GM21717 (cell line): ENCODE results near the gene GALNT3.

ENCODE experiments used
- ATAC-seq: cut with Tn5 transposase; IDR thresholded peaks from one replicate; pipeline ENCODE4 v1.9.1; 2021; ENCODE audit warnings: mild to moderate bottlenecking, moderate library complexity; ENCODE audit not compliant: unreplicated experiment

Gene GALNT3

GRCh38 chr2:165793779-165794535, at the start of gene GALNT3:
Gene GALNT3, minus strand, starts transcription at chr2:165794247. Its CDS starts 23,547 bp downstream, at chr2:165770700.
- peak; percentile 50 for ATAC-seq

DNA sequence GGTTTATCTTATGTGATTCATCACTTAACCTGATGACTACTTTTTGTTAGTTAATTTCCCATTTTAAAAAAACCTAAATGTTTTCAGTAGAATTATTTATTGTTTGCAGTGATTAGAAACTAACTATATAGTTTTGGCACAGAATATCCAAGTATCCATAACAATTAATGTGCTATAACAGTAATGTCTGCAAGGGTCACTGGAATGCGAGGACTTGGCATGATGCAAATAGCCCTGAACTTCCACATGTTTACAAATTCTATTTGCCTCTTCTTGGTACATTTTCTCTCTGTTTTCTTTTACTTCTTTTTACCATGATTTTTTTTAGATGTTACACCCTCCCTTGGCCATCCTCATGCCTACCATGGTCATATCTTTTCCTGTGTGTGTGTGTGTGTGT, 49.3 kb upstream of the GALNT3 start:
- ATAC-seq = no peak

GRCh38 chr2:165840333-165840958, 46.4 kb upstream of the GALNT3 start:
- ATAC-seq = no peak

DNA sequence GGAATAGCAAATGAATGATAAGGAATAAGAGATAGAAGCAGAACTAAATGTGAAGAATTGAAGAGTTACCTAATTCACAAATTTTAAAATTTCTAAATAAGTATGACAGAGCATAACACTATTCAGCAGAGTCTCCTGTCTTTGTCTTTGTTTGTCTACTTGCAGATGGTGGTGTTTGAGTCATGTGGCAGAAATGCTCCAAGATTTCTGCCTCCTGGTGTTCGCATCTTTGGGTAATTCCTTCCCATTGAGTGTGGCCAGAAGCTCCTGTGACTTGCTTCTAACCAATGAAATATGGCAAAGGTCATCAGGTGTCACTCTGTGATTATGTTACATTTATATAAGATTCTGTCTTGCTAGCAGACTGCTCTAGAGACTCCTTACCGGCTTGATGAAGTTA, 45.6 kb upstream of the GALNT3 start:
- no peak for ATAC-seq

GRCh38 chr2:165837122-165837521, 43.1 kb upstream of the GALNT3 start:
- ATAC-seq = no peak

GRCh38 chr2:165835363-165835762, 41.3 kb upstream of the GALNT3 start:
- no peak for ATAC-seq

DNA sequence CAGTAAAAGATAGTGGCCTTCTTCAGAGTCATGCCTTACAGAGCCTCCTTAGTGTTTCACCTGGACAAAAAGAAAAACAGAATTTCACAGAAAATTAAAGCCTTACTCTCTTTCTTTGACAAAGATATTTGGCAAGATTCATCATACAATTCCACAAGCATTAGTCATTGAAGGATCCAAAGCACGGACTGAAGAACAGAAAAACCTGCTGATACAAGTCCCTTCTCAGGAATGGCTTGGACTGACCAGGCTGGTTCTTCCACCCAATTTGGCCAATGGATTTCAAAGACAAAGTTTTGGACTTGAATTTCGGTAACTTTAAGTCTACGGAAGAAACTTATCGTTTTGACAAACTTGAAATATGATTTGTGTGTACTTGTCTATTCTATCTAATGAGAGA, 39.1 kb upstream of the GALNT3 start:
- no peak for ATAC-seq

DNA sequence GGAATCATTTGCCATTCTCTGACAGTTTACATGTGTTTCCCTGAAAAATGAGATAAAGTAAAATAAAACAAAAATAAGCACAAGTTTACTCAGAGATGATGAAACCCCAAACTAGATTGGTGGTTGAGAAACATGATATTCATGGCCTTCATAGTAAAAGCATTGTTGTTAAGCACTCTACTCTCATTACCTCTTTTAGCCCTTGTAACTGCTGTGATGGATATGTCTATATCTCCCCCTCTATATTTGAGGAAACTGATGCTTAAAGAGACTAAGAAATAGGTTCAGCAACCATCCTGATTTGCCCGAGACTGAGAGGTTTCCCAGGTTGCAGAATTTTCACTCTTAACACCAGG, 33.9 kb upstream of the GALNT3 start:
- peak; percentile 35 for ATAC-seq

DNA sequence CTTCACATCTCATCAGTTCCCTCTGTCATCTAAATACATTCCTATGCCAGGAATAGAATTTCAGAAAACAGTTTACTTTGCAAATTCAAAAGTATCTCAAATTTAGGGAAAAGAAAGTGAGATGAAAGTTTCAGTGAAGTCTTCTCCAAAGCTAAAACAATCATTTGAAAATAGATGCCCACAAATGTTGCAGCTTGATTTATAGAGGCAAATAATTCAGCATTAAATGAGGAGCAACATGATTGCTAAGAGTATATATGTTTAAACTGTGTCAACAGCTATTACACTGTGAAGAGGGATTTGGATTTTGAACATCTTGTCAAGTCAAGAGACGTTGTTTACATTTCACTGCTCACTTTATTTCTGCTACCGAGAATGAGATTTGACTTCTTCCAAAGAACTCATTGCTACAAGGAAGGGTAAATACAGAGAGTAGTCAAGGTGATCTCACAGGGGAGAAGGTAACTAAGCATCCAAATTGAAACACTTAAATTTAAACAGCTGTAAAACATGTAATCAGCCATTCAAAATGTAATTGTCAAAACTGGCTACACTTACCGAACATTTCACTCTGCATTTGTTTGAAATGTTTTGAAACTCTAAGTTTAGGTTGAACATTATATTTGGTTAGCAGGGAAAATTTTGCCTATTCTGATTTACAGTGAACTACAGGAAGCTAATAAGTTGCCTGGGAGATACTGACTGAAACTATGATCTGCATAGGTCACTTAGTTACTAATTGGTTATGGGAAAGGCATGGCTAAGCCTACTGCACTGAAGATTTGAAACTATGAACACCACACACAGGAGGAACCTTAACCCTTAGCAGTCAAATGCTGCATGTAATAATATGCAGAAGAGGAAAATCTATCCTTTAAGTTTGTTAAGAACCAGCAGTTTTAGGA, 33.2 kb upstream of the GALNT3 start:
- ATAC-seq = peak; percentile 51

DNA sequence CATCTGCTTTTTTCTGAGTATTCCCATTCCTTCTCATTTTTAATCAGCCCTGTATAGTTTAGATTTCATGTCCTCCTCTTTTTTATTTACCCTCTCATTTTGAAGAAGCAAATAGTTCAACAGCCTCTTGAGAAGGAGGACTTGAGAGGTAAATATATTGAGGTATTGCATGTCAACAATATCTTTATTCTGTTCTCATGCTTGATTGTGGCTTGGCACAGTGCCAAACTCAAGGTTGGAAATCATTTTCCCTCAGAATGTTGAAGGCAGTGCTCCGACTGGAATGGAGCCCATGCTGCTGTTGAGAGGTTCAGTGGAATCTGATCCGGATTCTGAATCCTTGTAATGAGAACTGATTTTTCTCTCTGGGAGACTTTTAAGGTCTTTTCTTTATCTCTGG, 31.0 kb upstream of the GALNT3 start:
- ATAC-seq = no peak

DNA sequence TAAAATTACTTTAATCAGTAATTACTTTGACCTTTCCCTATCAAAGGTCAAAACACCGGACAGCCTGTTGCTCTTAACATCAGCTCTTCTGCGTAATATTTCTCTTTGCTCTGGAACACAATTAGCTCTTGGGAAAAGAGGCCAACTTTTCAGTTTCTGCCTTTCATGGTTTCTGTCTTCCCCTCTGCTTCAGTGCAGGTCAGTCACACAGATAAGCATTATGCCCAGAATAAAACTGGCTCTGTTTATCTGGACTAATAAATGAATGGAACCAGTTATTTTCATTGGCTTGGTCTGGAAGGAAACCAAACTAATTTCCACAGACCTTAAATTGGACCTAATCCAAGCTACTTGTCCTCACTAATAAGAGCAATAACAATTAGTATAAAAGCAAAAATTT, 26.2 kb upstream of the GALNT3 start:
- no peak for ATAC-seq

GRCh38 chr2:165818920-165819319, 24.9 kb upstream of the GALNT3 start:
- ATAC-seq = no peak

GRCh38 chr2:165815299-165816141, 21.5 kb upstream of the GALNT3 start:
- ATAC-seq = peak; percentile 77

DNA sequence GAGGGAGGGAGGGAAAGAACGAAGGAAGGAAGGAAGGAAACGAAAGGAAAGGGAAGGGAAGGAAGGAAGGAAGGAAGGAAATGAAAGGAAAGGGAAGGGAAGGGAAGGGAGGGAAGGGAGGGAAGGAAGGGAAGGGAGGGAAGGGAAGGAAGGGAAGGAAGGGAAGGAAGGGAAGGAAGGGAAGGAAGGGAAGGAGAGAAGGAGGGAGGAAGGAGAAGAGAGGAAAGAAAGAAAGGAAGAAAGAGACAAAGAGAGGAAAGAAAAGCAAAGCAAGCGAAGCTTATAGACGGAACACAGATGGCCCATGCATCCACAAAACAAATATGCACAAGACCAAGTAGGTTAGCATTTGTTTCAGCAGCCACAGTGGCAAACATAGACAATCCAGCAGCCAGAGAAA, 20.4 kb upstream of the GALNT3 start:
- ATAC-seq = no peak

DNA sequence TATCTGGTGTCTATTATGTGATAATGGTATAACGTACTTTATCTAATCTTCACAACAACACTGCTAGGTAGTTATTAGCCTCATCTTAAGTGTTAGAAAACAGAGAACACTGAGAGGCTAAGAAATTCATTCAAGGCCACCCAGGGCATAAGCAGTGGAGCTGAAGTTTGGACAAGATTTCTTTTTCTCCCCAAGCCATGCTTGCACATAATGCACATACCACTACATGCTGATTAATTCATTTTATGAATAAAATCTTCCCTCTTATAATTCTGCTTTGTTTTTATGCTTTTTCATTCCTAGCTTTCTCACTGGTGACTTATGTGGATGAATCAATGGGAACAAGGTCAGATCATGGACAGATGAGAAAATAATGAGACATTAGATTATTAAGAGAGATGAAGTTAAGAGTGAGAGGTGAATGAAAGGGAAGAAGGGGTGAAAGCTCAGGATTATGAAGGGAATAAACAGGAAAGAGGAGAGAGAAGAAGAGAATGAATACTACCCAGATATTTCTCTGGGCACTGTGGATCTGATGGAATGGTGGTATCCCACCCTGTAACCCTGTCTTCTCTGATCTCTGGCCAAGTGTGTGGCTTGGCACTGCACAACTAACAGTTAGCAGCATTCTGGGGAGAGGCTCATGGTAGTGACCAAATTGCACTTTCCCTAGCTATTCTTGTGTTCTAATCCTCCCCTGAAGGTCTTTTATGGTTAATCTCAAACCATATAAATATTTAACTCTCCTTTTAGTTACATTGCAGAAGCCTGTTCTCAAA, 17.7 kb upstream of the GALNT3 start:
- ATAC-seq = no peak

DNA sequence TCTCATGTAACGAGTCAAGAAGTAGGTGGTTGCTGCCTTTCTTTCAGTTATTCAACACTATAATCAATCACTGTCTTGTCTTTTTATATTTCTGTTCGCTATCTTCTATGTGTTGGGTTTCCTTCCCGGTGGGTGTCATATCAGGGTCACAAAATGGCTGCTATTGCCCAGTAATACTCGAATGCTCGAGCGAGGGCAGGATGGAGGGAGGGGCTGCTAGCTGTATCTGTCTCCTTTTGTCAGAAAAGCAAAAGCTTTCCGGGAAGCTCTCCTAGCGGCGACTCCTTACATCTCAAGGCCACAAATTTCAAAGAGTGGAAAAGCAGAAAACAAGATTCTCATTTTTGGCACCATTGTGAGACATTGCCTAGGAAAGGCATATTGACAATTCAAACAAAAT, 16.4 kb upstream of the GALNT3 start:
- ATAC-seq = no peak

DNA sequence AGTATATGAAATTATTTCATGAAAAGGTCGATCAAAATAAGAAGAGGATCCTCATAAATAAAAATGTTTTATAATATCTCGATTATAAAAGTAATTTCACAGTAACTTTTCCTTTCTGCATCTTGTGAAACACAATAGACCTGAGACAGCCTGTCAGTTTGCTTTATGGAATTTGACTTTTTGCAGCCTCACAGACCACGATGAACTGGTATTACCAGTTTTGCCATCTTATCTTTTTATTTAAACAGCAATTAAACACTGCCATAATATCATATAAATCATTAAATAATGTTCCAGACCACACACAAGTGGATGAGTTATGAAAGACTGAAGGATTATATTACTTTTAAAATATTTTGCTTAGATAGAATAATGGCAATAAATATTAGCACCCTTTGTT, 10.7 kb upstream of the GALNT3 start:
- no peak for ATAC-seq

- no peak for ATAC-seq
Observed at GRCh38 chr2:165803123-165803760, 9.2 kb upstream of the GALNT3 start.

DNA sequence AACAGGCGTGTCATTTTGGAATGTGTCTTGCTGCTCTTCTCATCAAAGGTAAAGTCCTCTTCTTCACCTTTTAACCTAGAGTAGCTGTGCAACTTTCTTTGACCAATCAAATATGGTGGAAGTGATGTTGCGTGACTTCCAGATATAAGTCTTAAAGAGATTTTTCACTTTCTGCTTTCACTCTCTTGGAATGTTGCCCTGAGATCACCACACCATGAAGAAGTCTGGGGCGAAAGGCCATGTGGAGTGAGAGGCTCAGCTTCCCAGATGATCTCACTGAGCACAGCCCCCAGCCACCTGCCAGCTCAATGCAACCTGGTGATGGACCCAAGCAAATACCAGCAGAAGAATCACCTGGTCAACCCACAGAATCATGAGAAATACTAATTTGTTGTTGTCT, 7.1 kb upstream of the GALNT3 start:
- no peak for ATAC-seq
